GM12878 (cell line): ENCODE data around the gene SURF6. TPM values are rescaled to one million over a fixed set of nuclear protein-coding genes. Genes with fewer than 3 reads are reported as not detected.
"Not testable (repeated sequence)": the region's sequence is repeated elsewhere in the genome, so short reads cannot be mapped to it uniquely, and the experiment has no call there.

Experiments
- ATAC-seq: fragments of 200-7000 bp; cut with Tn5 transposase; 3 replicates; pipeline ENCODE4 v1.9.1; 2020; ENCODE audit warnings: mild to moderate bottlenecking, moderate library complexity
- BruUV-seq: library from RNA; stranded (reverse); fragments of 400-500 nt; replicated peaks from 2 replicates; lab custom pipeline; 2021; lab: Mats Ljungman, UMichigan
- CTCF ChIA-PET: fragments of 300-600 bp; sonication (Branson Sonifier 250); formaldehyde crosslinking; extraction: SDS; loops from one replicate; lab custom pipeline; 2021; ENCODE audit warnings: inconsistent platforms; lab: Yijun Ruan, JAX
- POLR2A ChIA-PET: fragments of 350-600 bp; formaldehyde crosslinking; extraction: SDS; loops from one replicate; lab custom pipeline; 2021; ENCODE audit warnings: inconsistent platforms; lab: Charles Lee
- RAD21 ChIA-PET: fragments of 300-600 bp; sonication (Branson Sonifier 250); formaldehyde crosslinking; loops from one replicate; lab custom pipeline; 2023; ENCODE audit warnings: antibody characterized with exemption; ENCODE audit not compliant: unreplicated experiment; lab: Charles Lee
- SMC1A ChIA-PET: fragments of 300-600 bp; sonication (Branson Sonifier 250); formaldehyde crosslinking; loops from one replicate; lab custom pipeline; 2023; ENCODE audit not compliant: unreplicated experiment, uncharacterized antibody; lab: Charles Lee
- DNase-seq: peaks from one replicate; pipeline ENCODE4 v3.0.0-alpha.2; 2011; ENCODE audit warnings: low read depth, low spot score
- FAIRE-seq: peaks from 3 replicates; lab custom pipeline; 2011; peaks lifted over from hg19 to GRCh38; lab: Jason Lieb, UNC
- H2AFZ ChIP-seq: 2 replicates; pipeline ENCODE4 v1.6.0; 2011; ENCODE audit warnings: low read depth, low read length, control low read depth; ENCODE audit not compliant: control insufficient read depth
- H3K27ac ChIP-seq: 2 replicates; pipeline ENCODE4 v1.5.1; 2011; ENCODE audit warnings: control low read depth; ENCODE audit not compliant: control insufficient read depth, insufficient read depth
- H3K27me3 ChIP-seq, 2 experiments: replicated peaks in 1 of 2; 2 replicates each; pipeline versions ENCODE4 v1.6.0 to v1.6.1; 2011; ENCODE audit warnings: low read length in 1 of 2; ENCODE audit not compliant: control insufficient read depth in 2 of 2, insufficient read depth in 2 of 2
- H3K36me3 ChIP-seq, 2 experiments: 2 replicates each; pipeline ENCODE4 v1.5.1; 2011; ENCODE audit warnings: low read length in 1 of 2; ENCODE audit not compliant: control insufficient read depth in 2 of 2, insufficient read depth in 2 of 2
- H3K4me1 ChIP-seq: 2 replicates; pipeline ENCODE4 v1.6.1; 2011; ENCODE audit warnings: mild to moderate bottlenecking, low read length, moderate library complexity, mixed read lengths; ENCODE audit not compliant: control insufficient read depth, insufficient read depth
- H3K4me2 ChIP-seq: 2 replicates; pipeline ENCODE4 v1.6.0; 2011; ENCODE audit warnings: control low read depth; ENCODE audit not compliant: control insufficient read depth, insufficient read depth
- H3K4me3 ChIP-seq: fragments of 200-600 bp; sonication (generic); 2 replicates; pipeline ENCODE4 v1.5.1; 2016
- H3K79me2 ChIP-seq: 2 replicates; pipeline ENCODE4 v1.6.0; 2011; ENCODE audit warnings: low read length; ENCODE audit not compliant: control insufficient read depth, insufficient read depth
- H3K9ac ChIP-seq: 2 replicates; pipeline ENCODE4 v1.8.0; 2011; ENCODE audit warnings: low read length, control low read depth, mixed read lengths; ENCODE audit not compliant: control insufficient read depth, insufficient read depth
- H3K9me3 ChIP-seq: replicated peaks from 3 replicates; pipeline ENCODE4 v1.5.1; 2011; ENCODE audit warnings: mild to moderate bottlenecking, low read length; ENCODE audit not compliant: control insufficient read depth, insufficient read depth
- H4K20me1 ChIP-seq: 2 replicates; pipeline ENCODE4 v1.6.0; 2011; ENCODE audit not compliant: control insufficient read depth, insufficient read depth
- HSF1 ChIP-seq: fragments of 150-350 bp; IDR thresholded peaks from 2 replicates; pipeline ENCODE4 v1.6.1; 2014; ENCODE audit warnings: mild to moderate bottlenecking, low read depth, low read length
- WGBS: methylation state at CpG from one replicate; pipeline ENCODE4 v1.1.6; 2016; ENCODE audit warnings: low lambda C conversion rate; ENCODE audit not compliant: insufficient replicate concordance, insufficient coverage; ENCODE audit errors: missing lambda C conversion rate; 5-methylcytosine and 5-hydroxymethylcytosine counted together
- in situ Hi-C: fragments of 300-500 bp; cut with MboI; formaldehyde crosslinking; loops from 9 replicates; pipeline ENCODE4 v1.14.3; 2018; ENCODE audit warnings: mixed read lengths
- intact Hi-C: fragments of 100-400 bp; cut with micrococcal nuclease; formaldehyde crosslinking; loops from one replicate; pipeline ENCODE4 v1.14.2; 2022; ENCODE audit not compliant: unreplicated experiment
- polyA plus RNA-seq, 11 experiments: library from polyadenylated mRNA; depleted of rRNA in 4 of 11; unstranded in 6 of 11; stranded (reverse) in 5 of 11; fragments of >200 nt; fragmentation: Nextera tagmentation in 4 of 11; fragmentation: Illumina TruSeq in 1 of 11; extraction: Ambion mirVana in 4 of 11; extraction: Trizol in 1 of 11; gene quantifications; 1 replicate in 1 of 11; 2 replicates in 10 of 11; pipeline versions ENCODE4 v1.2.1 to v1.2.3, GENCODE V29; 2011 to 2016; ENCODE audit warnings: inconsistent platforms in 2 of 11, missing spikeins in 2 of 11, low read depth in 1 of 11
- total RNA-seq, 4 experiments: library from RNA; depleted of rRNA in 3 of 4; stranded (reverse); fragments of >200 nt in 3 of 4; fragmentation: Illumina TruSeq in 1 of 4; extraction: Trizol in 1 of 4; gene quantifications; 2 replicates each; pipeline versions ENCODE4 v1.2.1 to v1.2.3, GENCODE V29; 2013 to 2021
- TF ChIP-seq, protein P1 (sequence below), 3 experiments: IDR thresholded peaks in 2 of 3; conservative IDR thresholded peaks in 1 of 3; 2 replicates each; pipeline ENCODE4 v1.5.1; 2011; ENCODE audit warnings: low read depth in 3 of 3, low read length in 3 of 3, mild to moderate bottlenecking in 3 of 3, control low read depth in 2 of 3, moderate library complexity in 2 of 3, inconsistent platforms in 1 of 3, mixed read lengths in 1 of 3; ENCODE audit not compliant: control insufficient read depth in 2 of 3, insufficient read depth in 1 of 3; ENCODE audit errors: extremely low read depth in 1 of 3

The SURF6 gene
- total and polyA plus RNA-seq, 10 of the 15 experiments (the other 5 are each of a cell fraction or from before 2014, with no cell fraction given): 2.2 to 27.2 (median 15.1) TPM

DNA sequence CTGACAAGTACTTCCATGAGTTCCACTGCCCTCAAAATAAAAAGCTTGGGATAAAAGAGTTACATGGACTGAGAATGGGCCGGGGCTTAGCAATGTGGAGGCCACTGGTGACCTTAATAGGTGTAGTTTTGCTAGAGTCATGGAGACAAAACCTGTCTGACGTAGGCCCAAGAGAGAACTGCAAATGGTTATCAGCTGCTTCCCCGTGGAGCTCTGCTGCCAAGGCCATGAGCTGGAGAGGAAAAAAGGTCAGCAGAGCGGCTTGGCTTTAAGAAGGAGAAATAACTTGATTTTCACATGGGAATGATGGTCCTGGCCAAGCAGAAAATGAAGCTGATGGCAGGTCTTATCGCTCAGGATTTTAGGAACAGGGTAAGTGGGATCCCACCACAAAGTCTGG, 3.7 kb upstream of the SURF6 start (continued):
- TF ChIP-seq, protein P1, sequence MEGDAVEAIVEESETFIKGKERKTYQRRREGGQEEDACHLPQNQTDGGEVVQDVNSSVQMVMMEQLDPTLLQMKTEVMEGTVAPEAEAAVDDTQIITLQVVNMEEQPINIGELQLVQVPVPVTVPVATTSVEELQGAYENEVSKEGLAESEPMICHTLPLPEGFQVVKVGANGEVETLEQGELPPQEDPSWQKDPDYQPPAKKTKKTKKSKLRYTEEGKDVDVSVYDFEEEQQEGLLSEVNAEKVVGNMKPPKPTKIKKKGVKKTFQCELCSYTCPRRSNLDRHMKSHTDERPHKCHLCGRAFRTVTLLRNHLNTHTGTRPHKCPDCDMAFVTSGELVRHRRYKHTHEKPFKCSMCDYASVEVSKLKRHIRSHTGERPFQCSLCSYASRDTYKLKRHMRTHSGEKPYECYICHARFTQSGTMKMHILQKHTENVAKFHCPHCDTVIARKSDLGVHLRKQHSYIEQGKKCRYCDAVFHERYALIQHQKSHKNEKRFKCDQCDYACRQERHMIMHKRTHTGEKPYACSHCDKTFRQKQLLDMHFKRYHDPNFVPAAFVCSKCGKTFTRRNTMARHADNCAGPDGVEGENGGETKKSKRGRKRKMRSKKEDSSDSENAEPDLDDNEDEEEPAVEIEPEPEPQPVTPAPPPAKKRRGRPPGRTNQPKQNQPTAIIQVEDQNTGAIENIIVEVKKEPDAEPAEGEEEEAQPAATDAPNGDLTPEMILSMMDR (IDR thresholded peaks at IDR 0.05 in 2 of 3, conservative IDR thresholded peaks at IDR 0.05 in 1 of 3; ENCODE audit: control insufficient read depth in 2 of 3, extremely low read depth in 1 of 3, insufficient read depth in 1 of 3, low read depth in 3 of 3, low read length in 3 of 3): no peak
- no peak for TF ChIP-seq HSF1

DNA sequence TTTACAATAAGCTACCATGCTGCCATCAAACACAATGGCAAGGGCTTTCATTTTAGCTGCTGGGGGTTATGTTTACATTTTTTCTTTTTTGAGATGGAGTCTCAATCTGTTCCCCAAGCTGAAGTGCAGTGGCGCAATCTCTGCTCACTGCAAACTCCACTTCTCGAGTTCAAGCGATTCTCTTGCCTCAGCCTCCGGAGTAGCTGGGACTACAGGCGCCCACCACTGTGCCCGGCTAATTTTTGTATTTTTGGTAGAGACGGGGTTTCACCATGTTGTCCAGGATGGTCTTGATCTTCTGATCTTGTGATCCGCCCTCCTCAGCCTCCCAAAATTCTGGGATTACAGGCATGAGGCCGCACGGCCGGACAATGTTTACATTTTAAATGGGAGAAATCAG, 1.1 kb downstream of the SURF6 start:
- FAIRE-seq, BruUV-seq, H2AFZ ChIP-seq, H3K9me3 ChIP-seq, ATAC-seq, H4K20me1 ChIP-seq, H3K27me3 ChIP-seq, H3K27ac ChIP-seq, DNase-seq, in situ Hi-C loops, H3K4me1 ChIP-seq: not testable (repeated sequence)
- H3K79me2 ChIP-seq: peaks cover 30% of the 10 kb centered on the region
- WGBS: 61% methylated on average over 11 of the region's 11 CpGs
- peak overlapping the region; percentile 98 for H3K4me3 ChIP-seq
- H3K4me2 ChIP-seq: peak overlapping the region; percentile 45
- RAD21 ChIA-PET: interaction anchor here (1.0 kb wide), 1 partner anchor 36 kb away, joined by 3 read pairs; no protein-coding TSS in a partner anchor
- POLR2A ChIA-PET: interaction anchor here (1.6 to 2.0 kb wide), 2 partner anchors 14 to 37 kb away, joined by 8 read pairs; partner anchors contain the start of genes MED22 and RPL7A
- intact Hi-C loops: loop anchor here (5.0 kb wide), 1 partner anchor 37 kb away; no protein-coding TSS in a partner anchor
- CTCF ChIA-PET: interaction anchor here (1.0 to 1.7 kb wide), 4 partner anchors 32 to 152 kb away, joined by 3 to 4 read pairs (median 3); no protein-coding TSS in a partner anchor
- peak overlapping the region; percentile 84 for H3K9ac ChIP-seq
- peaks cover 18 to 24% of the 10 kb centered on the region in 2 experiments for H3K36me3 ChIP-seq
- SMC1A ChIA-PET: interaction anchor here (0.7 to 1.3 kb wide), 4 partner anchors 13 to 143 kb away, joined by 3 to 5 read pairs (median 3); partner anchors contain the start of genes MED22 and RPL7A
